Thymus (tissue), 11 donors: ENCODE data around the gene SLC6A6. TPM values are rescaled to one million over a fixed set of nuclear protein-coding genes. Genes with fewer than 3 reads are reported as not detected.

ENCODE experiments used
- DNase-seq, 9 donors: peaks; one replicate each; pipeline ENCODE4 v3.0.0-alpha.2; 2013; ENCODE audit warnings: low spot score in 9 of 9, low read depth in 6 of 9, missing footprints in 1 of 9
- H3K27ac ChIP-seq, 2 donors: one replicate each; pipeline ENCODE4 v1.5.1; 2013; ENCODE audit warnings: control low read depth in 1 of 2, low read depth in 1 of 2, low read length in 1 of 2, mild to moderate bottlenecking in 1 of 2, moderate library complexity in 1 of 2
- H3K27me3 ChIP-seq, 2 donors: one replicate each; pipeline ENCODE4 v1.5.1; 2013; ENCODE audit warnings: low read length in 1 of 2; ENCODE audit not compliant: control insufficient read depth in 2 of 2, insufficient read depth in 1 of 2
- H3K36me3 ChIP-seq, 2 donors: one replicate each; pipeline ENCODE4 v1.5.1; 2013; ENCODE audit warnings: low read length in 1 of 2, mild to moderate bottlenecking in 1 of 2, moderate library complexity in 1 of 2; ENCODE audit not compliant: control insufficient read depth in 2 of 2, insufficient read depth in 2 of 2
- H3K4me1 ChIP-seq, 2 donors: one replicate each; pipeline ENCODE4 v1.5.1; 2013; ENCODE audit warnings: low read length in 2 of 2; ENCODE audit not compliant: control insufficient read depth in 2 of 2, insufficient read depth in 2 of 2
- H3K4me3 ChIP-seq, 2 donors: one replicate each; pipeline ENCODE4 v1.5.1; 2013; ENCODE audit warnings: low read length in 2 of 2, control low read depth in 1 of 2, mild to moderate bottlenecking in 1 of 2
- H3K9me3 ChIP-seq, 2 donors: one replicate each; pipeline ENCODE4 v1.5.1; 2013; ENCODE audit warnings: low read length in 1 of 2, mild to moderate bottlenecking in 1 of 2; ENCODE audit not compliant: control insufficient read depth in 2 of 2, insufficient read depth in 1 of 2
- WGBS: extraction: QIAGEN DNeasy Blood & Tissue Kit; methylation state at CpG from one replicate; pipeline ENCODE4 v1.1.7; 2013; 5-methylcytosine and 5-hydroxymethylcytosine counted together
- polyA plus RNA-seq: library from polyadenylated mRNA; stranded (reverse); fragments of 200-250 nt; gene quantifications from one replicate; pipeline ENCODE4 v1.2.3, GENCODE V29; 2013
- total RNA-seq: library from RNA; stranded (reverse); fragments of 120-200 nt; gene quantifications from one replicate; pipeline ENCODE4 v1.2.4, GENCODE V29; 2013
- donor health status: healthy.

Gene SLC6A6
- total and polyA plus RNA-seq, 2 donors: 5.2 to 8.2 TPM

DNA sequence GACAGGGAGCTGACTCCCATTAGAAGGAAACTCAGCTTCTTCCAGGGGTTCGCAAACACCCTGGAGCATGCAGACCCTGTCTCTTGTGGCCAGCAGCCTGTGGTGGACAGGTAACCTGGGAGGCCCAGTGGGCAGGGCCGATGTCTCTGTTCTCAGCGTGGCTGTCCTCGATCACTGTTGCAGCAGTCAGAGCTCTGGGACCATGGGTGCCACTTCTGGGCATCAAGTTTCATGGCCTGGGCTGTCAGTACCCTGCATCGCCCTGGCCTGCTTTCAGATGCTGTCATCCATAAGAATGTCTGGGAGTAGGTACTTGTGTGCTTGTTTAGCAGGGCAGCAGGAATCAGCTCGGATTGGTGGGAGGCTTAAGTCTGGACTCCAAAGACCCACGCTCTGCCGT lies 54.4 kb downstream of the SLC6A6 start:
- Histone ChIP-seq H3K4me1 (no peaks in the 10 kb centered on the region), H3K9me3 (no peaks in the 10 kb centered on the region), H3K27ac (no peak overlapping the region), H3K27me3 (no peaks in the 10 kb centered on the region), H3K36me3 (peaks cover 29 to 58% of the 10 kb centered on the region in 2 donors), H3K4me3 (no peak overlapping the region)
- WGBS: 99% methylated on average over 8 of the region's 8 CpGs
- DNase-seq: no peak

DNA sequence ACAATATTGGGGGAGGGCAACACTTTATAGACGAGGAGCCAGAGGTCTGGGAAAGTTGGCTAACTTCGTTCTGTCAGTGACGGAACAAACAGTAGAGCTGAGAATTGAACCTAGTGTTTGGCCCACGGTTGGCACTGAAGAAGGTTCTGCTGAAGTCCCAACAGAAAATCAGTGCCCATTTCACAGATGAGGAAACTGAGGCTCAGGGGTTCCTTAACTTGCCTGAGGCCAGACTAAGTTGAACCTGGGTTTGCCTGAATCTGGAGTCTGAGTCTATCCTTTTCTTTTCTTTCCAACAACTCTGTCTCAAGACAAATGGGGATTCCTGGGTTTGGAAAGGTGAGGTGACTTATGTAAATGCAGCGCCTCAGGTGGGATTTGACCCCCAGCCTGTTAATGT lies 55.1 kb downstream of the SLC6A6 start:
- Histone ChIP-seq H3K4me3 (no peak overlapping the region), H3K4me1 (no peaks in the 10 kb centered on the region), H3K27ac (no peak overlapping the region), H3K27me3 (no peaks in the 10 kb centered on the region), H3K9me3 (no peaks in the 10 kb centered on the region), H3K36me3 (peaks cover 35 to 53% of the 10 kb centered on the region in 2 donors)
- no peak for DNase-seq
- 98% methylated on average over 5 of the region's 5 CpGs for WGBS

- Histone ChIP-seq H3K9me3 (no peaks in the 10 kb centered on the region), H3K27me3 (no peaks in the 10 kb centered on the region), H3K4me1 (no peaks in the 10 kb centered on the region), H3K4me3 (no peak overlapping the region), H3K27ac (no peak overlapping the region), H3K36me3 (peaks cover 40 to 53% of the 10 kb centered on the region in 2 donors)
- 95% methylated on average over 9 of the region's 9 CpGs for WGBS
- no peak for DNase-seq
Measured at GRCh38 chr3:14457999-14458398, 55.6 kb downstream of the SLC6A6 start.

GRCh38 chr3:14458434-14459275 lies 56.2 kb downstream of the SLC6A6 start:
- no peak for DNase-seq
- no peak overlapping the region for H3K27ac ChIP-seq
- no peaks in the 10 kb centered on the region for H3K27me3 ChIP-seq
- H3K4me1 ChIP-seq: no peaks in the 10 kb centered on the region
- H3K36me3 ChIP-seq: peaks cover 47 to 59% of the 10 kb centered on the region in 2 donors
- no peak overlapping the region for H3K4me3 ChIP-seq
- 96% methylated on average over 11 of the region's 11 CpGs for WGBS
- no peaks in the 10 kb centered on the region for H3K9me3 ChIP-seq

- 99% methylated on average over 5 of the region's 5 CpGs for WGBS
- H3K27me3 ChIP-seq: no peaks in the 10 kb centered on the region
- no peak for DNase-seq
- no peak overlapping the region for H3K4me3 ChIP-seq
- H3K4me1 ChIP-seq: no peaks in the 10 kb centered on the region
- no peaks in the 10 kb centered on the region for H3K9me3 ChIP-seq
- no peak overlapping the region for H3K27ac ChIP-seq
- peaks cover 45 to 60% of the 10 kb centered on the region in 2 donors for H3K36me3 ChIP-seq
Measured at GRCh38 chr3:14459384-14459783, 57.0 kb downstream of the SLC6A6 start.

DNA sequence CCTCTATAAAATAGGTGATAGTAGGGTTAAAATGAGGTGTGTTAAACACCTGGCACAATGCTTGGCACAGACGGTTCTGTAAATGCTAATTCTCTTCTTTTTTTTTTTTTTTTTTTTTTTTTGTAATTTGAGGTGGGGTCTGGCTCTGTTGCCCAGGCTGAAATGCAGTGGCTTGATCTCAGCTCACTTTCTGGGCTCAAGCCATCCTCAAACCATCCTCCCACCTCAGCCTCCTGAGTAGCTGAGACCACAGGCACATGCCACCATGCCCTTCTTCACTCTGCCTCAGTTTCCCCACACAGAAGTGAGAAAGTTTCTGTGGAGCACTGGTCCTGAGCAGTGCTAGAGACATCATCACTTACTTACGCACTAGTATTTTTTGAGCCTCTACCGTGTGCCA lies 57.4 kb downstream of the SLC6A6 start:
- Histone ChIP-seq H3K9me3 (no peaks in the 10 kb centered on the region), H3K4me1 (no peaks in the 10 kb centered on the region), H3K36me3 (peaks cover 48 to 59% of the 10 kb centered on the region in 2 donors), H3K4me3 (no peak overlapping the region), H3K27ac (no peak overlapping the region), H3K27me3 (no peaks in the 10 kb centered on the region)
- 96% methylated on average over 3 of the region's 3 CpGs for WGBS
- no peak for DNase-seq

GRCh38 chr3:14460342-14461005 lies 58.1 kb downstream of the SLC6A6 start:
- no peak overlapping the region for H3K27ac ChIP-seq
- H3K4me3 ChIP-seq: no peak overlapping the region
- H3K9me3 ChIP-seq: no peaks in the 10 kb centered on the region
- DNase-seq: no peak
- H3K4me1 ChIP-seq: no peaks in the 10 kb centered on the region
- no peaks in the 10 kb centered on the region for H3K27me3 ChIP-seq
- 93% methylated on average over 9 of the region's 9 CpGs for WGBS
- peaks cover 49 to 58% of the 10 kb centered on the region in 2 donors for H3K36me3 ChIP-seq

DNA sequence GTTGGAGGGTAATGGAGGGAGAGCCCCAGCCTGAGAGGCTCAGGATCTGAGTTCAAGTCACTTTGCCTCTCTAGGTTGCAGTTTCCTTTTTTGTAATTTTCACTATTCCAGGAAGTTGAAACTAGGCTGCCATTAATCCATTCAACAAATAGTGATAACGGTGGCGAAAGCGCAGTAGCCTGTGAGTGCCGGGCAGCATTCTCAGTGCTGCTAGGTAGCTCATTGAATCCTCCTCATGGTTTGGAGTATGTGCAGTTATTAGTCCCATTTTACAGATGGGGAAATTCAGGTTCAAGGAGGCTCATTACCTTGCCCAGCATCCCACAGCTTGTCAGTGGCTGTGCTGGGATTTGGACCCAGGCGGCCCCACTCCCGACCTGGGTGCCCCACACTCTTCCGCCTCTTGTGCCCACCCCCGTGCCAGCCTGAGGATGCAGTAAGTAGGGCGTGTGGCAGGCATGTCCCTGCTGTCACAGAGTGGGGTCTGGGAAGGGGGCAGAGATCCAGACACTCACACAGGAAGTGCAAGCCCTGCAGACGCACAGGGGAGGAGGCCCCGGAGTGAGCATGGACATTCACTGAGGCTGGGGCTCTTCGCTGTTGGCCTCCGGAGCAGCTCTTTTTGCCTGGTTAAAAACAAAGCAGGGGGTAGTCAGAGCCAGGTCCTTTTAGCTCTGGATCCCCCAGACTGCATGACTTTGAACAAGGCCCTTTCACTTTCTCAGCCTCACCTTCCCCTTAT lies 58.8 kb downstream of the SLC6A6 start:
- Histone ChIP-seq H3K27me3 (no peaks in the 10 kb centered on the region), H3K9me3 (no peaks in the 10 kb centered on the region), H3K4me1 (no peaks in the 10 kb centered on the region), H3K27ac (no peak overlapping the region), H3K36me3 (peaks cover 48 to 52% of the 10 kb centered on the region in 2 donors), H3K4me3 (no peak overlapping the region)
- DNase-seq: no peak
- 96% methylated on average over 13 of the region's 13 CpGs for WGBS
